GM10266 (cell line): ENCODE results near the gene INHBC.

Experiments
- DNase-seq: peaks from one replicate; pipeline ENCODE4 v3.0.0; 2012; ENCODE audit errors: extremely low spot score
- CTCF ChIP-seq: IDR thresholded peaks from 2 replicates; pipeline ENCODE4 v1.5.1; 2012; ENCODE audit warnings: mild to moderate bottlenecking, low read depth; ENCODE audit not compliant: control insufficient read depth, insufficient read depth; ENCODE audit errors: missing control alignments

INHBC gene

GRCh38 chr12:57430112-57430930, 4.3 kb upstream of the INHBC start:
- TF ChIP-seq CTCF, result no peak
- peak; percentile 41 for DNase-seq

GRCh38 chr12:57430931-57431566, 3.5 kb upstream of the INHBC start, which contains the start of gene R3HDM2:
Gene R3HDM2 (minus strand): TSS chr12:57431043. CDS start chr12:57310428, 120,615 bp downstream.
- no peak for TF ChIP-seq CTCF
- peak; percentile 98 for DNase-seq

- DNase-seq, result no peak
- TF ChIP-seq CTCF, result no peak
Measured at GRCh38 chr12:57431654-57432188, 2.9 kb upstream of the INHBC start.

GRCh38 chr12:57433370-57433769, 1.2 kb upstream of the INHBC start:
- TF ChIP-seq CTCF, result no peak
- DNase-seq, result no peak

- DNase-seq, result no peak
- no peak for TF ChIP-seq CTCF
Measured at GRCh38 chr12:57435293-57435692, 709 bp downstream of the INHBC start.

GRCh38 chr12:57438400-57438799, 3.8 kb downstream of the INHBC start:
- TF ChIP-seq CTCF, result no peak
- DNase-seq, result no peak
